Caco-2 (cell line): Measurements from ENCODE around the gene UNC13C. TPM values are rescaled to one million over a fixed set of nuclear protein-coding genes. Genes with fewer than 3 reads are reported as not detected.

Source experiments
- BruUV-seq: library from RNA; stranded (reverse); fragments of 400-500 nt; replicated peaks from 2 replicates; lab custom pipeline; 2021; lab: Mats Ljungman, UMichigan
- CTCF ChIA-PET: fragments of 300-600 bp; sonication (Branson Sonifier 250); formaldehyde crosslinking; loops from one replicate; lab custom pipeline; 2022; ENCODE audit warnings: antibody characterized with exemption; lab: Charles Lee
- POLR2A ChIA-PET: fragments of 300-600 bp; sonication (Branson Sonifier 250); formaldehyde crosslinking; loops from one replicate; lab custom pipeline; 2022; ENCODE audit warnings: antibody characterized with exemption; lab: Charles Lee
- DNase-seq, 2 experiments: peaks; one replicate each; pipeline versions ENCODE4 v3.0.0 to v3.0.0-alpha.2; 2020 to 2022
- H3K27me3 ChIP-seq: replicated peaks from 2 replicates; pipeline ENCODE4 v1.6.0; 2011; ENCODE audit warnings: low read length; ENCODE audit not compliant: control insufficient read depth, insufficient read depth
- H3K36me3 ChIP-seq: 2 replicates; pipeline ENCODE4 v1.5.1; 2011; ENCODE audit warnings: low read length; ENCODE audit not compliant: control insufficient read depth, insufficient read depth
- H3K4me1 ChIP-seq: fragments of 250-450 bp; sonication (Bioruptor Pico); 2 replicates; pipeline ENCODE4 v1.5.1; 2020; ENCODE audit warnings: mild to moderate bottlenecking
- H3K4me3 ChIP-seq: 2 replicates; pipeline ENCODE4 v1.5.1; 2011; ENCODE audit warnings: low read depth, mild to moderate bottlenecking, control low read depth, low read length
- H3K9me3 ChIP-seq: fragments of 250-450 bp; sonication (Bioruptor Pico); 2 replicates; pipeline ENCODE4 v1.5.1; 2020; ENCODE audit warnings: mild to moderate bottlenecking, moderate library complexity
- H3K27ac Mint-ChIP-seq: one replicate; pipeline ENCODE4 v1.8.0; 2022; ENCODE audit warnings: mixed read lengths; ENCODE audit not compliant: unreplicated experiment
- H3K27me3 Mint-ChIP-seq: one replicate; pipeline ENCODE4 v1.8.0; 2022; ENCODE audit warnings: mixed read lengths; ENCODE audit not compliant: insufficient read depth, unreplicated experiment
- H3K36me3 Mint-ChIP-seq: one replicate; pipeline ENCODE4 v1.8.0; 2022; ENCODE audit warnings: mild to moderate bottlenecking, mixed read lengths; ENCODE audit not compliant: insufficient read depth, unreplicated experiment
- H3K4me1 Mint-ChIP-seq: one replicate; pipeline ENCODE4 v1.8.0; 2022; ENCODE audit warnings: low read depth, mixed read lengths; ENCODE audit not compliant: unreplicated experiment
- H3K4me3 Mint-ChIP-seq: one replicate; pipeline ENCODE4 v1.8.0; 2022; ENCODE audit warnings: mild to moderate bottlenecking, moderate library complexity, mixed read lengths; ENCODE audit not compliant: unreplicated experiment
- H3K9me3 Mint-ChIP-seq: one replicate; pipeline ENCODE4 v1.8.0; 2022; ENCODE audit warnings: mixed read lengths; ENCODE audit not compliant: unreplicated experiment
- intact Hi-C: fragments of 100-400 bp; cut with micrococcal nuclease; formaldehyde crosslinking; loops from one replicate; pipeline ENCODE4 v1.10.0; 2022; ENCODE audit not compliant: unreplicated experiment
- total RNA-seq: library from RNA; stranded (reverse); gene quantifications from 2 replicates; pipeline ENCODE4 v1.2.3, GENCODE V29; 2022
- TF ChIP-seq, protein P1 (sequence below), 2 experiments: fragments of 200-600 bp in 1 of 2; IDR thresholded peaks; 1 replicate in 1 of 2; 2 replicates in 1 of 2; pipeline versions ENCODE4 v1.5.1 to v1.8.0; 2011 to 2022; ENCODE audit warnings: antibody characterized with exemption in 1 of 2, control low read depth in 1 of 2, inconsistent platforms in 1 of 2, low read depth in 1 of 2, low read length in 1 of 2, mild to moderate bottlenecking in 1 of 2, moderate library complexity in 1 of 2; ENCODE audit not compliant: insufficient read depth in 1 of 2, severe bottlenecking in 1 of 2, unreplicated experiment in 1 of 2

Gene UNC13C
- total RNA-seq, 1 experiment from 2014 or later = 2.9 TPM

- Histone ChIP-seq H3K27me3 (no peaks in the 10 kb centered on the region), H3K9me3 (no peaks in the 10 kb centered on the region), H3K36me3 (no peaks in the 10 kb centered on the region), H3K4me3 (no peak overlapping the region), H3K4me1 (no peaks in the 10 kb centered on the region)
- TF ChIP-seq, protein P1, sequence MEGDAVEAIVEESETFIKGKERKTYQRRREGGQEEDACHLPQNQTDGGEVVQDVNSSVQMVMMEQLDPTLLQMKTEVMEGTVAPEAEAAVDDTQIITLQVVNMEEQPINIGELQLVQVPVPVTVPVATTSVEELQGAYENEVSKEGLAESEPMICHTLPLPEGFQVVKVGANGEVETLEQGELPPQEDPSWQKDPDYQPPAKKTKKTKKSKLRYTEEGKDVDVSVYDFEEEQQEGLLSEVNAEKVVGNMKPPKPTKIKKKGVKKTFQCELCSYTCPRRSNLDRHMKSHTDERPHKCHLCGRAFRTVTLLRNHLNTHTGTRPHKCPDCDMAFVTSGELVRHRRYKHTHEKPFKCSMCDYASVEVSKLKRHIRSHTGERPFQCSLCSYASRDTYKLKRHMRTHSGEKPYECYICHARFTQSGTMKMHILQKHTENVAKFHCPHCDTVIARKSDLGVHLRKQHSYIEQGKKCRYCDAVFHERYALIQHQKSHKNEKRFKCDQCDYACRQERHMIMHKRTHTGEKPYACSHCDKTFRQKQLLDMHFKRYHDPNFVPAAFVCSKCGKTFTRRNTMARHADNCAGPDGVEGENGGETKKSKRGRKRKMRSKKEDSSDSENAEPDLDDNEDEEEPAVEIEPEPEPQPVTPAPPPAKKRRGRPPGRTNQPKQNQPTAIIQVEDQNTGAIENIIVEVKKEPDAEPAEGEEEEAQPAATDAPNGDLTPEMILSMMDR (IDR thresholded peaks at IDR 0.05; ENCODE audit: insufficient read depth in 1 of 2, low read depth in 1 of 2, low read length in 1 of 2, severe bottlenecking in 1 of 2, unreplicated experiment in 1 of 2) = no peak
- H3K9me3 Mint-ChIP-seq = no peaks in the 10 kb centered on the region
- no TSS peak for BruUV-seq
- POLR2A ChIA-PET = no interaction called here
- peaks cover 13% of the 10 kb centered on the region for H3K4me1 Mint-ChIP-seq
- CTCF ChIA-PET = no interaction called here
- intact Hi-C loops = no loop called here
- H3K27ac Mint-ChIP-seq = no peak overlapping the region
- no peak for DNase-seq
- H3K36me3 Mint-ChIP-seq = no peaks in the 10 kb centered on the region
- H3K4me3 Mint-ChIP-seq = no peak overlapping the region
- H3K27me3 Mint-ChIP-seq = no peaks in the 10 kb centered on the region
Measured at GRCh38 chr15:53980021-53980420, 1.8 kb downstream of the UNC13C start.

- Histone ChIP-seq H3K4me1 (no peaks in the 10 kb centered on the region), H3K36me3 (no peaks in the 10 kb centered on the region), H3K9me3 (no peaks in the 10 kb centered on the region), H3K27me3 (no peaks in the 10 kb centered on the region), H3K4me3 (no peak overlapping the region)
- BruUV-seq = no TSS peak
- no peak for DNase-seq
- intact Hi-C loops = no loop called here
- POLR2A ChIA-PET = no interaction called here
- Mint-ChIP-seq H3K36me3 (no peaks in the 10 kb centered on the region), H3K4me1 (peaks cover 13% of the 10 kb centered on the region), H3K27ac (no peak overlapping the region), H3K4me3 (no peak overlapping the region), H3K9me3 (no peaks in the 10 kb centered on the region), H3K27me3 (no peaks in the 10 kb centered on the region)
- CTCF ChIA-PET = no interaction called here
- TF ChIP-seq, protein P1 (IDR thresholded peaks at IDR 0.05; ENCODE audit: insufficient read depth in 1 of 2, low read depth in 1 of 2, low read length in 1 of 2, severe bottlenecking in 1 of 2, unreplicated experiment in 1 of 2) = no peak
Measured at GRCh38 chr15:53982071-53982680, 3.9 kb downstream of the UNC13C start.

DNA sequence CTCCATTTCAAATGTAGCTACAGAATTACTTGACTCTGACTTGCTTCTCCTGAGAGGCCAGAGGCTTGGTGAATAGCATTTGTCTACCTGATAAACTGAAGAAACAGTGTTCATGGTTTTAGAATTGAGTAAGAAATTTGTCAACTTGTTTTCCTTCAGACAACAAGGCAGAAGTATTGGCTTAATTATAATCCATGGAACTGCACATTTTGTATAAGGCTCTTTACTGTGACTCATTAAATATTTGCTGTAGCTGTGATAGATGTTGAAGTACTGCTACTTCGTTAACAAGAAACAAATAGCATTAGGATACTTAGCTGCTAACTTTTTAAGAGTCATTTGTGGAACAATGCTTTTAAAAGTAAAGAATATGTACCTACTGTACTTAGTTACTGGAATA, 4.6 kb downstream of the UNC13C start:
- H3K4me3 ChIP-seq = no peak overlapping the region
- H3K9me3 ChIP-seq = no peaks in the 10 kb centered on the region
- intact Hi-C loops = no loop called here
- no peaks in the 10 kb centered on the region for H3K4me1 ChIP-seq
- no TSS peak for BruUV-seq
- Mint-ChIP-seq H3K27ac (no peak overlapping the region), H3K4me3 (no peak overlapping the region), H3K9me3 (no peaks in the 10 kb centered on the region), H3K4me1 (peaks cover 13% of the 10 kb centered on the region), H3K27me3 (no peaks in the 10 kb centered on the region), H3K36me3 (no peaks in the 10 kb centered on the region)
- TF ChIP-seq, protein P1 (IDR thresholded peaks at IDR 0.05; ENCODE audit: insufficient read depth in 1 of 2, low read depth in 1 of 2, low read length in 1 of 2, severe bottlenecking in 1 of 2, unreplicated experiment in 1 of 2) = no peak
- POLR2A ChIA-PET = no interaction called here
- no peaks in the 10 kb centered on the region for H3K27me3 ChIP-seq
- DNase-seq = no peak
- no peaks in the 10 kb centered on the region for H3K36me3 ChIP-seq
- CTCF ChIA-PET = no interaction called here
